Measurements from ENCODE around the gene MBD3L4. TPM values are rescaled to one million over a fixed set of nuclear protein-coding genes. Genes with fewer than 3 reads are reported as not detected.
A peak's percentile ranks its signal among the peaks of the same experiment; 100 is the strongest.

Gene MBD3L4
- total and polyA plus RNA-seq, 10 of the 15 experiments (the other 5 are each of a cell fraction or from before 2014, with no cell fraction given): not detected

- intact Hi-C loops (cut with micrococcal nuclease; ENCODE audit: unreplicated experiment) (no loop called here), in situ Hi-C loops (cut with MboI) (no loop called here)
- no peak for FAIRE-seq
- H3K79me2 ChIP-seq (ENCODE audit: control insufficient read depth, insufficient read depth, low read length): no peaks in the 10 kb centered on the region
- ChIA-PET CTCF (no interaction called here), RAD21 (ENCODE audit: unreplicated experiment) (no interaction called here), SMC1A (ENCODE audit: uncharacterized antibody, unreplicated experiment) (interaction anchor here (0.9 to 1.1 kb wide), 2 partner anchors 11 to 47 kb away, joined by 3 read pairs; no protein-coding TSS in a partner anchor), POLR2A (no interaction called here)
- no peak overlapping the region for H3K27ac ChIP-seq (ENCODE audit: control insufficient read depth, insufficient read depth)
- peaks cover 3% of the 10 kb centered on the region for H3K4me1 ChIP-seq (ENCODE audit: control insufficient read depth, insufficient read depth, low read length)
- no peaks in the 10 kb centered on the region for H3K36me3 ChIP-seq (ENCODE audit: control insufficient read depth in 2 of 2, insufficient read depth in 2 of 2, low read length in 1 of 2)
- WGBS (ENCODE audit: insufficient coverage, insufficient replicate concordance, low lambda C conversion rate, missing lambda C conversion rate): 0% methylated on average over 1 of the region's 1 CpG
- no peaks in the 10 kb centered on the region for H3K27me3 ChIP-seq (replicated peaks in 1 of 2; ENCODE audit: control insufficient read depth in 2 of 2, insufficient read depth in 2 of 2, low read length in 1 of 2)
- H3K4me3 ChIP-seq: no peak overlapping the region
- no peak overlapping the region for H2AFZ ChIP-seq (ENCODE audit: control insufficient read depth, low read depth, low read length)
- no peak overlapping the region for H3K4me2 ChIP-seq (ENCODE audit: control insufficient read depth, insufficient read depth)
- ATAC-seq: no peak
- no peak overlapping the region for H3K9ac ChIP-seq (ENCODE audit: control insufficient read depth, insufficient read depth, low read length)
- DNase-seq (ENCODE audit: low read depth, low spot score): no peak
- no peaks in the 10 kb centered on the region for H4K20me1 ChIP-seq (ENCODE audit: control insufficient read depth, insufficient read depth)
- H3K9me3 ChIP-seq (replicated peaks; ENCODE audit: control insufficient read depth, insufficient read depth, low read length): peaks cover 3% of the 10 kb centered on the region; the same call in 1 of the 3 replicates
- no TSS peak for BruUV-seq (replicated peaks)
- peak; percentile 88; the same call in 1 of the 2 replicates for TF ChIP-seq HDGF (IDR thresholded peaks at IDR 0.05)
- no peak for TF ChIP-seq FOXM1 (IDR thresholded peaks at IDR 0.05; ENCODE audit: low read depth, low read length)
- TF ChIP-seq E4F1 (IDR thresholded peaks at IDR 0.05; ENCODE audit: borderline replicate concordance, partially characterized antibody): peak; percentile 10
Observed at GRCh38 chr19:6995054-6995453, 44.9 kb downstream of the MBD3L4 start.

GRCh38 chr19:6988257-6988656, 51.7 kb downstream of the MBD3L4 start:
- Histone ChIP-seq H3K4me2 (ENCODE audit: control insufficient read depth, insufficient read depth) (peak overlapping the region; percentile 48; the same call in 1 of the 2 replicates), H3K27ac (ENCODE audit: control insufficient read depth, insufficient read depth) (no peak overlapping the region), H3K36me3 (ENCODE audit: control insufficient read depth in 2 of 2, insufficient read depth in 2 of 2, low read length in 1 of 2) (peaks cover 0 to 2% of the 10 kb centered on the region in 2 experiments; a peak in 1 of 4 replicates), H3K4me1 (ENCODE audit: control insufficient read depth, insufficient read depth, low read length) (peaks cover 11% of the 10 kb centered on the region), H3K27me3 (replicated peaks in 1 of 2; ENCODE audit: control insufficient read depth in 2 of 2, insufficient read depth in 2 of 2, low read length in 1 of 2) (no peaks in the 10 kb centered on the region), H3K9me3 (replicated peaks; ENCODE audit: control insufficient read depth, insufficient read depth, low read length) (peaks cover 12% of the 10 kb centered on the region; the same call in 2 of the 3 replicates), H3K4me3 (no peak overlapping the region), H4K20me1 (ENCODE audit: control insufficient read depth, insufficient read depth) (no peaks in the 10 kb centered on the region), H2AFZ (ENCODE audit: control insufficient read depth, low read depth, low read length) (no peak overlapping the region), H3K79me2 (ENCODE audit: control insufficient read depth, insufficient read depth, low read length) (no peaks in the 10 kb centered on the region), H3K9ac (ENCODE audit: control insufficient read depth, insufficient read depth, low read length) (no peak overlapping the region)
- BruUV-seq (replicated peaks): no TSS peak
- no peak for DNase-seq (ENCODE audit: low read depth, low spot score)
- 15% methylated on average over 3 of the region's 3 CpGs for WGBS (ENCODE audit: insufficient coverage, insufficient replicate concordance, low lambda C conversion rate, missing lambda C conversion rate)
- intact Hi-C loops (cut with micrococcal nuclease; ENCODE audit: unreplicated experiment): no loop called here
- ChIA-PET SMC1A (ENCODE audit: uncharacterized antibody, unreplicated experiment) (interaction anchor here (1.0 to 1.6 kb wide), 5 partner anchors 9 to 120 kb away, joined by 3 to 10 read pairs (median 4); partner anchors contain the start of gene ZNF557), POLR2A (interaction anchor here (0.6 to 1.8 kb wide), 7 partner anchors 9 to 84 kb away, joined by 3 to 10 read pairs (median 4); no protein-coding TSS in a partner anchor), CTCF (interaction anchor here (0.5 to 1.7 kb wide), 6 partner anchors 9 to 159 kb away, joined by 3 to 5 read pairs (median 3); partner anchors contain the start of gene ZNF557), RAD21 (ENCODE audit: unreplicated experiment) (interaction anchor here (1.1 to 1.9 kb wide), 5 partner anchors 9 to 111 kb away, joined by 4 to 8 read pairs (median 5); partner anchors contain the start of gene ZNF557)
- in situ Hi-C loops (cut with MboI): no loop called here
- no peak for FAIRE-seq
- peak; percentile 63 for ATAC-seq
- TF ChIP-seq KLF5 (IDR thresholded peaks at IDR 0.05; ENCODE audit: partially characterized antibody): no peak
- TF ChIP-seq USF2 (IDR thresholded peaks at IDR 0.05; ENCODE audit: borderline replicate concordance, low read depth, low read length): no peak
- TF ChIP-seq WRNIP1 (IDR thresholded peaks at IDR 0.05; ENCODE audit: borderline replicate concordance, low read depth, low read length): no peak
- no peak for TF ChIP-seq ZBED1 (IDR thresholded peaks at IDR 0.05; ENCODE audit: borderline replicate concordance)
- TF ChIP-seq ZNF592 (IDR thresholded peaks at IDR 0.05): no peak
- TF ChIP-seq IRF4 (IDR thresholded peaks at IDR 0.05; ENCODE audit: low read depth, low read length): 0 out of 2 replicates have a peak, but pooled peaks have one; percentile 18

Measured in GM12878 (cell line).